Sigmoid colon (tissue), 4 donors: ENCODE results near the gene EVX1.

Experiments used
- EP300 ChIP-seq, 4 donors: sonication (generic); formaldehyde crosslinking; IDR thresholded peaks; one replicate each; pipeline ENCODE4 v1.6.1; 2017; ENCODE audit warnings: antibody characterized with exemption in 4 of 4
- POLR2A ChIP-seq, 2 donors: fragments of 450-650 bp; IDR thresholded peaks; one replicate each; pipeline ENCODE4 v1.6.1; 2016; ENCODE audit warnings: antibody characterized with exemption in 2 of 2, mild to moderate bottlenecking in 2 of 2, moderate library complexity in 2 of 2
- POLR2AphosphoS5 ChIP-seq, 4 donors: sonication (generic); formaldehyde crosslinking; IDR thresholded peaks; one replicate each; pipeline ENCODE4 v1.6.1; 2017; ENCODE audit warnings: antibody characterized with exemption in 4 of 4
- TF ChIP-seq, protein P1 (sequence below), 4 experiments: fragments of 450-650 bp in 3 of 4; fragments of 200-600 bp in 1 of 4; IDR thresholded peaks; one replicate each; pipeline ENCODE4 v1.5.1; 2016 to 2019; ENCODE audit warnings: antibody characterized with exemption in 4 of 4, mild to moderate bottlenecking in 3 of 4, moderate library complexity in 2 of 4

DNA sequence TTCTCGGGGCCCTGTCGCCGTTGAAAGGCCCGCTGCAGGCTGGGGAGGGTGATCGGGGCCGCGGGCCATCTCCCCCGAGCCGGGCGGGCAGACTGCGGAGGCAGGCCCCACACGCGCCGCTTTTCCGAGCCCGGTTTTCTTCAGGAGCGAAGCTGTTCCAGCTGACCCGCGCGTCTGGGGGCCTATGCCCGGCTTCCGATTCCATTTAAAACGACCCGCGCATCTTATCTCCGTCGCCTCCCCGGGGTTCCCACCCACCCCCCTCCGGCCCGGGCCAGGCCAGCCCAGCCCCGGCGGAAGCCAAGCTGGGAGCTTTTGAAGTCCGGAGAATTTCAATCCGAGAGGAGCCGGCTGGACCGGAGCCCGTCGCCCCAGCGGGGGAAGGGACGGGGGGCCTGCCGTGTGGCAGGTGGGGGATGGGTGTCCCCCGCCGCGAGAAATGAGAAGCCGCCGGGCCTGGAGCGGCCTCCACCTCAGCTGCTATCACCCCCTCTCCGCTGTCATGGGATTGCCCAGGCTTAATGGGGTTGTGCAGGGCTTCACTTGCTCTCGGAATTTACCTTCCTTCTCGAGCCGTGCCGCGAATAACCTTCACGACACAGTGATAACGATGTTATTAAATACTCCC is 3.1 kb upstream of the EVX1 start:
- TF ChIP-seq POLR2A (IDR thresholded peaks at IDR 0.05): no peak
- TF ChIP-seq, protein P1, sequence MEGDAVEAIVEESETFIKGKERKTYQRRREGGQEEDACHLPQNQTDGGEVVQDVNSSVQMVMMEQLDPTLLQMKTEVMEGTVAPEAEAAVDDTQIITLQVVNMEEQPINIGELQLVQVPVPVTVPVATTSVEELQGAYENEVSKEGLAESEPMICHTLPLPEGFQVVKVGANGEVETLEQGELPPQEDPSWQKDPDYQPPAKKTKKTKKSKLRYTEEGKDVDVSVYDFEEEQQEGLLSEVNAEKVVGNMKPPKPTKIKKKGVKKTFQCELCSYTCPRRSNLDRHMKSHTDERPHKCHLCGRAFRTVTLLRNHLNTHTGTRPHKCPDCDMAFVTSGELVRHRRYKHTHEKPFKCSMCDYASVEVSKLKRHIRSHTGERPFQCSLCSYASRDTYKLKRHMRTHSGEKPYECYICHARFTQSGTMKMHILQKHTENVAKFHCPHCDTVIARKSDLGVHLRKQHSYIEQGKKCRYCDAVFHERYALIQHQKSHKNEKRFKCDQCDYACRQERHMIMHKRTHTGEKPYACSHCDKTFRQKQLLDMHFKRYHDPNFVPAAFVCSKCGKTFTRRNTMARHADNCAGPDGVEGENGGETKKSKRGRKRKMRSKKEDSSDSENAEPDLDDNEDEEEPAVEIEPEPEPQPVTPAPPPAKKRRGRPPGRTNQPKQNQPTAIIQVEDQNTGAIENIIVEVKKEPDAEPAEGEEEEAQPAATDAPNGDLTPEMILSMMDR (IDR thresholded peaks at IDR 0.05): no peak
- TF ChIP-seq POLR2AphosphoS5 (IDR thresholded peaks at IDR 0.05): no peak
- TF ChIP-seq EP300 (IDR thresholded peaks at IDR 0.05): no peak
